H1 (cell line): ENCODE data around the gene LTO1. TPM values are rescaled to one million over a fixed set of nuclear protein-coding genes. Genes with fewer than 3 reads are reported as not detected.

Experiments used
- CTCF ChIA-PET: fragments of 300-600 bp; sonication (Branson Sonifier 250); formaldehyde crosslinking; loops from one replicate; lab custom pipeline; 2021; ENCODE audit not compliant: partially characterized antibody; lab: Charles Lee
- POLR2A ChIA-PET: fragments of 300-600 bp; sonication (Branson Sonifier 250); formaldehyde crosslinking; loops from one replicate; lab custom pipeline; 2021; ENCODE audit warnings: inconsistent platforms; ENCODE audit not compliant: partially characterized antibody; lab: Charles Lee
- DNase-seq, 2 experiments: peaks; one replicate each; pipeline versions ENCODE4 v3.0.0 to v3.0.0-alpha.2; 2010 to 2022; ENCODE audit warnings: low spot score in 2 of 2, low read depth in 1 of 2, mixed read lengths in 1 of 2
- FAIRE-seq: peaks from 2 replicates; lab custom pipeline; 2011; peaks lifted over from hg19 to GRCh38; lab: Jason Lieb, UNC
- H2AFZ ChIP-seq: 2 replicates; pipeline ENCODE4 v1.8.1; 2012; ENCODE audit warnings: low read length, inconsistent platforms
- H2AK5ac ChIP-seq: 2 replicates; pipeline ENCODE4 v1.6.1; 2013; ENCODE audit warnings: low read depth, low read length
- H2BK120ac ChIP-seq: replicated peaks from 2 replicates; pipeline ENCODE3; 2013; ENCODE audit warnings: low read depth, low read length, inconsistent platforms
- H2BK12ac ChIP-seq: 2 replicates; pipeline ENCODE4 v1.6.1; 2013; ENCODE audit warnings: low read depth, low read length
- H2BK15ac ChIP-seq: 2 replicates; pipeline ENCODE4 v1.6.1; 2013; ENCODE audit warnings: low read length
- H2BK20ac ChIP-seq: 2 replicates; pipeline ENCODE4 v1.6.1; 2013; ENCODE audit warnings: low read length
- H2BK5ac ChIP-seq: 2 replicates; pipeline ENCODE4 v1.6.1; 2013; ENCODE audit warnings: low read depth, low read length
- H3K14ac ChIP-seq: 2 replicates; pipeline ENCODE4 v1.6.1; 2013; ENCODE audit warnings: inconsistent platforms; ENCODE audit not compliant: insufficient read length
- H3K18ac ChIP-seq: 2 replicates; pipeline ENCODE4 v1.6.1; 2013; ENCODE audit warnings: low read length; ENCODE audit errors: extremely low read depth
- H3K23ac ChIP-seq: 2 replicates; pipeline ENCODE4 v1.6.1; 2013; ENCODE audit warnings: inconsistent platforms; ENCODE audit not compliant: insufficient read length
- H3K23me2 ChIP-seq: 2 replicates; pipeline ENCODE4 v1.6.1; 2013; ENCODE audit warnings: low read depth, low read length
- H3K27ac ChIP-seq: 2 replicates; pipeline ENCODE4 v1.6.1; 2011; ENCODE audit warnings: low read depth, low read length, inconsistent platforms
- H3K27me3 ChIP-seq, 4 experiments: replicated peaks in 1 of 4; 1 replicate in 1 of 4; 2 replicates in 3 of 4; pipeline versions ENCODE4 v1.6.1 to v1.8.1; 2011 to 2013; ENCODE audit warnings: low read length in 3 of 4, mild to moderate bottlenecking in 3 of 4, inconsistent platforms in 2 of 4, mixed read lengths in 2 of 4, moderate library complexity in 1 of 4; ENCODE audit not compliant: control insufficient read depth in 3 of 4, insufficient read depth in 3 of 4; ENCODE audit errors: extremely low read depth in 1 of 4
- H3K36me3 ChIP-seq, 4 experiments: 2 replicates each; pipeline versions ENCODE4 v1.6.1 to v1.8.1; 2011 to 2013; ENCODE audit warnings: mild to moderate bottlenecking in 4 of 4, low read length in 3 of 4, moderate library complexity in 2 of 4, control low read depth in 1 of 4, inconsistent platforms in 1 of 4; ENCODE audit not compliant: insufficient read depth in 4 of 4, control insufficient read depth in 2 of 4
- H3K4ac ChIP-seq: replicated peaks from 2 replicates; pipeline ENCODE3; 2013; ENCODE audit warnings: low read length, low read depth, mixed read lengths, inconsistent platforms; ENCODE audit not compliant: insufficient read length
- H3K4me1 ChIP-seq, 4 experiments: replicated peaks in 1 of 4; 1 replicate in 1 of 4; 2 replicates in 3 of 4; pipeline versions ENCODE4 v1.6.1 to v1.8.1; 2011 to 2013; ENCODE audit warnings: low read length in 3 of 4, inconsistent platforms in 2 of 4, mixed read lengths in 1 of 4; ENCODE audit not compliant: insufficient read depth in 4 of 4, control insufficient read depth in 3 of 4
- H3K4me2 ChIP-seq, 2 experiments: 2 replicates each; pipeline versions ENCODE4 v1.6.1 to v1.8.1; 2011 to 2013; ENCODE audit warnings: low read depth in 2 of 2, low read length in 2 of 2, control low read depth in 1 of 2, inconsistent platforms in 1 of 2, mild to moderate bottlenecking in 1 of 2; ENCODE audit not compliant: insufficient read depth in 1 of 2
- H3K4me3 ChIP-seq, 4 experiments: fragments of 200-600, 300-600 bp in 1 of 4; sonication (generic), shearing (Covaris generic), sonication (Bioruptor Twin) in 1 of 4; 2 replicates each; pipeline versions ENCODE4 v1.5.1 to v1.8.1; 2011 to 2016; ENCODE audit warnings: low read length in 4 of 4, low read depth in 3 of 4, control low read depth in 2 of 4, inconsistent platforms in 2 of 4, mild to moderate bottlenecking in 2 of 4, mixed read lengths in 1 of 4, moderate library complexity in 1 of 4; ENCODE audit not compliant: insufficient read depth in 2 of 4; ENCODE audit errors: extremely low read depth in 1 of 4
- H3K56ac ChIP-seq: replicated peaks from 2 replicates; pipeline ENCODE3; 2013; ENCODE audit warnings: low read depth, mild to moderate bottlenecking, mixed read lengths, low read length, inconsistent platforms; ENCODE audit not compliant: insufficient read length
- H3K79me1 ChIP-seq: 2 replicates; pipeline ENCODE4 v1.6.1; 2013; ENCODE audit warnings: low read depth, low read length, control low read depth
- H3K79me2 ChIP-seq, 2 experiments: 2 replicates each; pipeline versions ENCODE4 v1.6.1 to v1.8.1; 2012 to 2013; ENCODE audit warnings: low read length in 2 of 2, mild to moderate bottlenecking in 2 of 2, inconsistent platforms in 1 of 2; ENCODE audit not compliant: insufficient read depth in 2 of 2, control insufficient read depth in 1 of 2
- H3K9ac ChIP-seq, 4 experiments: replicated peaks in 1 of 4; 1 replicate in 1 of 4; 2 replicates in 3 of 4; pipeline versions ENCODE4 v1.6.1 to v1.8.1; 2011 to 2013; ENCODE audit warnings: low read depth in 3 of 4, low read length in 3 of 4, control low read depth in 2 of 4, mild to moderate bottlenecking in 2 of 4, moderate library complexity in 2 of 4, inconsistent platforms in 1 of 4; ENCODE audit errors: extremely low read depth in 1 of 4
- H3K9me3 ChIP-seq, 2 experiments: 2 replicates each; pipeline versions ENCODE4 v1.6.1 to v1.8.1; 2012 to 2013; ENCODE audit warnings: mild to moderate bottlenecking in 2 of 2, moderate library complexity in 2 of 2, control low read depth in 1 of 2, inconsistent platforms in 1 of 2, low read depth in 1 of 2, low read length in 1 of 2, mixed read lengths in 1 of 2; ENCODE audit not compliant: insufficient read depth in 2 of 2
- H4K20me1 ChIP-seq, 2 experiments: replicated peaks in 1 of 2; 2 replicates each; pipeline versions ENCODE3 to v1.8.1; 2011 to 2013; ENCODE audit warnings: inconsistent platforms in 2 of 2, low read length in 2 of 2, mild to moderate bottlenecking in 1 of 2; ENCODE audit not compliant: insufficient read depth in 2 of 2, control insufficient read depth in 1 of 2
- H4K5ac ChIP-seq: 2 replicates; pipeline ENCODE4 v1.6.1; 2013; ENCODE audit warnings: low read length, low read depth, mixed read lengths, inconsistent platforms; ENCODE audit not compliant: insufficient read length
- H4K8ac ChIP-seq: 2 replicates; pipeline ENCODE4 v1.8.0; 2013; ENCODE audit warnings: mild to moderate bottlenecking, moderate library complexity, low read length, inconsistent platforms; ENCODE audit not compliant: insufficient read depth; ENCODE audit errors: extremely low read depth
- H4K91ac ChIP-seq: replicated peaks from 2 replicates; pipeline ENCODE3; 2013; ENCODE audit warnings: low read length, mixed read lengths, inconsistent platforms; ENCODE audit not compliant: insufficient read length
- BACH1 ChIP-seq: IDR thresholded peaks from 2 replicates; pipeline ENCODE4 v1.6.1; 2012; ENCODE audit warnings: low read length, improper control_type of control experiment
- BRCA1 ChIP-seq: IDR thresholded peaks from 2 replicates; pipeline ENCODE4 v1.6.1; 2012; ENCODE audit warnings: low read depth, low read length, improper control_type of control experiment
- CHD2 ChIP-seq: IDR thresholded peaks from 2 replicates; pipeline ENCODE4 v1.6.1; 2012; ENCODE audit warnings: low read length, improper control_type of control experiment
- EGR1 ChIP-seq: IDR thresholded peaks from 2 replicates; pipeline ENCODE4 v1.6.1; 2011; ENCODE audit warnings: low read depth, low read length, borderline replicate concordance
- EZH2 ChIP-seq: fragments of 200-600 bp; sonication (generic); IDR thresholded peaks from 2 replicates; pipeline ENCODE4 v1.7.1; 2012; ENCODE audit warnings: low read depth, mild to moderate bottlenecking, moderate library complexity, low read length, inconsistent platforms; ENCODE audit not compliant: severe bottlenecking
- FOSL1 ChIP-seq: IDR thresholded peaks from 2 replicates; pipeline ENCODE4 v1.6.1; 2011; ENCODE audit warnings: mild to moderate bottlenecking, low read depth, low read length, moderate library complexity; ENCODE audit not compliant: insufficient read depth
- JUND ChIP-seq: IDR thresholded peaks from 2 replicates; pipeline ENCODE4 v1.6.1; 2011; ENCODE audit warnings: mild to moderate bottlenecking, improper control_type of control experiment, low read length
- POLR2AphosphoS5 ChIP-seq: IDR thresholded peaks from 2 replicates; pipeline ENCODE4 v1.6.1; 2011; ENCODE audit warnings: low read depth, low read length
- RAD21 ChIP-seq, 2 experiments: IDR thresholded peaks in 1 of 2; conservative IDR thresholded peaks in 1 of 2; 2 replicates each; pipeline ENCODE4 v1.6.1; 2011; ENCODE audit warnings: low read depth in 2 of 2, low read length in 2 of 2, improper control_type of control experiment in 1 of 2, inconsistent platforms in 1 of 2, mild to moderate bottlenecking in 1 of 2, moderate library complexity in 1 of 2
- RBBP5 ChIP-seq: IDR thresholded peaks from 2 replicates; pipeline ENCODE4 v1.7.1; 2012; ENCODE audit warnings: low read depth, mild to moderate bottlenecking, inconsistent platforms, low read length, moderate library complexity, borderline replicate concordance
- SIN3A ChIP-seq, 2 experiments: IDR thresholded peaks in 1 of 2; conservative IDR thresholded peaks in 1 of 2; 2 replicates each; pipeline ENCODE4 v1.6.1; 2011 to 2012; ENCODE audit warnings: low read length in 2 of 2, improper control_type of control experiment in 1 of 2, low read depth in 1 of 2, mild to moderate bottlenecking in 1 of 2
- SIRT6 ChIP-seq: IDR thresholded peaks from one replicate; pipeline ENCODE4 v1.7.1; 2012; ENCODE audit warnings: low read length, inconsistent platforms
- SRF ChIP-seq: IDR thresholded peaks from 2 replicates; pipeline ENCODE4 v1.6.1; 2011; ENCODE audit warnings: mild to moderate bottlenecking, low read depth, low read length, moderate library complexity
- TBP ChIP-seq: IDR thresholded peaks from 2 replicates; pipeline ENCODE4 v1.6.1; 2011; ENCODE audit warnings: low read depth, low read length, improper control_type of control experiment
- TEAD4 ChIP-seq: IDR thresholded peaks from 2 replicates; pipeline ENCODE4 v1.6.1; 2012; ENCODE audit warnings: low read depth, low read length, inconsistent platforms, mixed read lengths
- WGBS, 2 experiments: shearing (Covaris generic) in 1 of 2; methylation state at CpG; one replicate each; pipeline versions ENCODE4 v1.1.6 to v1.1.7; 2013 to 2015; ENCODE audit warnings: low lambda C conversion rate in 2 of 2, mixed read lengths in 2 of 2, inconsistent platforms in 1 of 2, low coverage in 1 of 2, missing lambda C conversion rate in 1 of 2; ENCODE audit not compliant: insufficient replicate concordance in 2 of 2, insufficient coverage in 1 of 2, insufficient read length in 1 of 2; ENCODE audit errors: extremely low coverage in 1 of 2, missing lambda C conversion rate in 1 of 2; 5-methylcytosine and 5-hydroxymethylcytosine counted together
- polyA plus RNA-seq, 7 experiments: library from polyadenylated mRNA; depleted of rRNA in 3 of 7; stranded (reverse) in 5 of 7; unstranded in 2 of 7; fragments of >200 nt in 5 of 7; fragments of 200-250 nt in 2 of 7; gene quantifications; 1 replicate in 5 of 7; 2 replicates in 1 of 7; 4 replicates in 1 of 7; pipeline versions ENCODE4 v1.2.1 to v1.2.3, GENCODE V29; 2011 to 2013; ENCODE audit warnings: missing spikeins in 2 of 7, mixed read lengths in 2 of 7
- total RNA-seq: library from RNA; stranded (reverse); fragmentation: NEBNext Ultra II Directional; extraction: Animal tissue kit (Norgen Biotek cat#: 25700); gene quantifications from 2 replicates; pipeline ENCODE4 v1.2.1, GENCODE V29; 2021

The LTO1 gene
- total and polyA plus RNA-seq, 2 of the 8 experiments (the other 6 are each of a cell fraction or from before 2014, with no cell fraction given): 15.4 to 21.3 TPM

DNA sequence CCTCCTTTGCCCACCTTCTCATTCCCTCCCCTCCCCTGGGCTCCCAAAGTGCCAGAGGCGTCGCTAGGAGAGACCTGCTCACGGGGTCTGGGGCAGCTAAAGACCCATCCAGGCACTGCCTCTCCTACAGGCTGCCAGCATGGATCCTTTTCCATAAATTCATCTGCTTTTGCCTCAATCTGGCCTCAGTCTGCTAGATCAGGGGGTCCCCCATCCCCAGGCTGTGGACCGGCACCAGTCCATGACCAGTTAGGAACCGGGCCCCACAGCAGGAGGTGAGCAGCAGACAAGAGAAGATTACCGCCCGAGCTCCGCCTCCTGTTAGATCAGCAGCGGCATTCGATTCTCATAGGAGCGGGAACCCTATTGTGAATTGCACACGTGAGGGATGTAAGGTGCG is 12.3 kb downstream of the LTO1 start:
- WGBS, 2 experiments: 92% methylated on average over 13 of the region's 13 CpGs; no CpG with 5 or more reads in 1 of the 2 experiments
- Histone ChIP-seq H3K9me3 (no peaks in the 10 kb centered on the region), H2AK5ac (no peak overlapping the region), H3K4me3 (no peak overlapping the region), H3K9ac (no peak overlapping the region), H3K18ac (no peak overlapping the region; the same call in 1 of the 2 replicates), H2BK12ac (no peak overlapping the region), H2AFZ (no peak overlapping the region), H4K5ac (no peak overlapping the region), H3K79me1 (no peaks in the 10 kb centered on the region), H2BK120ac (no peak overlapping the region), H4K20me1 (peaks cover 0 to 2% of the 10 kb centered on the region in 2 experiments), H3K14ac (no peak overlapping the region), H3K79me2 (no peaks in the 10 kb centered on the region), H2BK20ac (no peak overlapping the region), H3K27me3 (no peaks in the 10 kb centered on the region; a peak in 1 of 7 replicates), H3K56ac (no peak overlapping the region), H3K4me2 (no peak overlapping the region), H3K23ac (no peak overlapping the region), H4K8ac (no peak overlapping the region), H3K4me1 (peaks cover 5 to 9% (median 8%) of the 10 kb centered on the region in 4 experiments), H3K23me2 (no peaks in the 10 kb centered on the region), H3K27ac (no peak overlapping the region), H2BK15ac (no peak overlapping the region), H3K36me3 (peaks cover 0 to 7% (median under 1%) of the 10 kb centered on the region in 4 experiments; a peak in 4 of 8 replicates), H4K91ac (no peak overlapping the region), H3K4ac (no peak overlapping the region), H2BK5ac (no peak overlapping the region)
- POLR2A ChIA-PET: interaction anchor here (1.7 to 10.9 kb wide), 2 partner anchors 13 to 22 kb away, joined by 5 to 197 read pairs; partner anchors contain the start of gene CCND1
- CTCF ChIA-PET: interaction anchor here (0.6 to 8.4 kb wide), 12 partner anchors 7 to 560 kb away, joined by 3 to 81 read pairs (median 4); partner anchors contain the start of gene LTO1
- DNase-seq: no peak
- no peak for FAIRE-seq
- TF ChIP-seq JUND: no peak
- TF ChIP-seq BRCA1: no peak
- TF ChIP-seq CHD2: no peak
- TF ChIP-seq SIN3A (conservative IDR thresholded peaks at IDR 0.05 in 1 of 2, IDR thresholded peaks at IDR 0.05 in 1 of 2; ENCODE audit: low read depth in 1 of 2, low read length in 2 of 2): no peak
- no peak for TF ChIP-seq RAD21 (IDR thresholded peaks at IDR 0.05 in 1 of 2, conservative IDR thresholded peaks at IDR 0.05 in 1 of 2; ENCODE audit: low read depth in 2 of 2, low read length in 2 of 2)
- TF ChIP-seq SRF: no peak
- TF ChIP-seq RBBP5: no peak
- no peak for TF ChIP-seq EGR1
- no peak for TF ChIP-seq BACH1
- TF ChIP-seq EZH2: no peak
- TF ChIP-seq SIRT6: no peak
- TF ChIP-seq TBP: no peak
- no peak for TF ChIP-seq FOSL1
- TF ChIP-seq TEAD4: no peak
- no peak for TF ChIP-seq POLR2AphosphoS5
